ENCODE results near the gene PRKG1. TPM values are rescaled to one million over a fixed set of nuclear protein-coding genes. Genes with fewer than 3 reads are reported as not detected.

PRKG1 gene
- total RNA-seq, 1 experiment from 2014 or later: 10.4 TPM

- Histone ChIP-seq H4K91ac (ENCODE audit: insufficient read length, low read depth, low read length) (no peak overlapping the region), H4K5ac (ENCODE audit: insufficient read length, low read depth, low read length) (no peak overlapping the region), H3K23me2 (ENCODE audit: insufficient read length, low read depth, low read length, poor library complexity, severe bottlenecking) (no peaks in the 10 kb centered on the region), H2BK15ac (ENCODE audit: low read depth, low read length) (no peak overlapping the region), H2AK5ac (ENCODE audit: insufficient read length, low read length) (no peak overlapping the region), H2BK120ac (ENCODE audit: low read depth, low read length, poor library complexity, severe bottlenecking) (no peak overlapping the region), H2BK5ac (ENCODE audit: insufficient read length, low read length) (no peak overlapping the region), H3K79me1 (ENCODE audit: insufficient read depth, low read depth, low read length, poor library complexity, severe bottlenecking) (no peaks in the 10 kb centered on the region), H3K9ac (ENCODE audit: extremely low read depth, insufficient read length, low read length) (no peak overlapping the region), H3K4ac (ENCODE audit: low read depth, low read length) (no peak overlapping the region), H2BK20ac (ENCODE audit: low read depth, low read length, poor library complexity, severe bottlenecking) (no peak overlapping the region), H3T11ph (ENCODE audit: low read length) (no peak overlapping the region), H3K4me2 (ENCODE audit: insufficient read depth, insufficient read length, low read length) (no peak overlapping the region), H3K9me3 (ENCODE audit: control insufficient read depth, low read depth, low read length) (no peaks in the 10 kb centered on the region), H4K20me1 (ENCODE audit: control insufficient read depth, insufficient read depth, insufficient read length) (no peaks in the 10 kb centered on the region), H2AFZ (ENCODE audit: low read length) (no peak overlapping the region), H2BK12ac (ENCODE audit: insufficient read length, low read depth, low read length) (no peak overlapping the region), H4K8ac (replicated peaks; ENCODE audit: insufficient read length, low read depth, low read length) (no peak overlapping the region), H3K56ac (ENCODE audit: insufficient read length, low read depth, low read length) (no peak overlapping the region), H3K18ac (ENCODE audit: insufficient read length, low read depth, low read length) (no peak overlapping the region), H3K23ac (ENCODE audit: insufficient read length, low read depth, low read length) (no peak overlapping the region), H3K14ac (ENCODE audit: insufficient read depth, low read length) (no peak overlapping the region), H3K4me1 (ENCODE audit: insufficient read depth, low read length) (0 out of 2 replicates have a peak, but pooled peaks cover 2% of the 10 kb centered on the region), H3K79me2 (ENCODE audit: insufficient read depth, low read length) (no peaks in the 10 kb centered on the region), H3K27ac (ENCODE audit: insufficient read length, low read depth, low read length) (no peak overlapping the region), H3K27me3 (ENCODE audit: insufficient read depth, low read length) (no peaks in the 10 kb centered on the region)
- TF ChIP-seq CTCF (conservative IDR thresholded peaks at IDR 0.05): no peak
- Mint-ChIP-seq H3K27ac (no peak overlapping the region), H3K27me3 (ENCODE audit: low read depth) (no peaks in the 10 kb centered on the region), H3K4me3 (no peak overlapping the region), H3K4me1 (peaks cover 19 to 25% of the 10 kb centered on the region in 2 experiments), H3K9me3 (peaks cover 0 to 4% of the 10 kb centered on the region in 2 experiments; a peak in 2 of 5 replicates), H3K36me3 (ENCODE audit: insufficient read depth in 1 of 3, low read depth in 3 of 3) (peaks cover 0 to 2% (median 0%) of the 10 kb centered on the region in 3 experiments; a peak in 3 of 7 replicates)
- DNase-seq: no peak
Measured at GRCh38 chr10:51878695-51879094, 804.4 kb downstream of the PRKG1 start.

Measured in H9 (cell line).